A673 (cell line): Measurements from ENCODE around the gene ACSBG1. TPM values are rescaled to one million over a fixed set of nuclear protein-coding genes. Genes with fewer than 3 reads are reported as not detected.

Experiments used
- BruUV-seq: library from RNA; stranded (reverse); fragments of 400-500 nt; replicated peaks from 2 replicates; lab custom pipeline; 2021; lab: Mats Ljungman, UMichigan
- CTCF ChIA-PET: fragments of 300-600 bp; sonication (Branson Sonifier 250); formaldehyde crosslinking; loops from one replicate; lab custom pipeline; 2022; ENCODE audit warnings: antibody characterized with exemption; lab: Charles Lee
- POLR2A ChIA-PET: fragments of 300-600 bp; sonication (Branson Sonifier 250); formaldehyde crosslinking; loops from one replicate; lab custom pipeline; 2022; ENCODE audit warnings: antibody characterized with exemption; ENCODE audit not compliant: low non-redundant PET; lab: Charles Lee
- DNase-seq: peaks from one replicate; pipeline ENCODE4 v3.0.0-alpha.2; 2015; ENCODE audit warnings: low spot score
- H3K27ac ChIP-seq: fragments of 200-600 bp; sonication (generic); 2 replicates; pipeline ENCODE4 v1.5.1; 2016; ENCODE audit warnings: mixed run types, low read depth, mild to moderate bottlenecking, mixed read lengths, antibody characterized with exemption, low read length; ENCODE audit not compliant: poor library complexity, severe bottlenecking
- H3K27me3 ChIP-seq: fragments of 200-600 bp; sonication (generic); replicated peaks from 2 replicates; pipeline ENCODE4 v1.6.1; 2017; ENCODE audit warnings: mixed run types, low read depth, mild to moderate bottlenecking, mixed read lengths, antibody characterized with exemption, low read length; ENCODE audit not compliant: insufficient read depth, poor library complexity
- H3K36me3 ChIP-seq: fragments of 200-600 bp; sonication (generic); 2 replicates; pipeline ENCODE4 v1.6.1; 2016; ENCODE audit warnings: mixed run types, mild to moderate bottlenecking, mixed read lengths, antibody characterized with exemption, low read length; ENCODE audit not compliant: insufficient read depth, poor library complexity, severe bottlenecking
- H3K4me1 ChIP-seq: fragments of 200-600 bp; sonication (generic); 2 replicates; pipeline ENCODE4 v1.6.1; 2017; ENCODE audit warnings: mixed run types, mild to moderate bottlenecking, mixed read lengths, antibody characterized with exemption, low read length; ENCODE audit not compliant: insufficient read depth, poor library complexity, severe bottlenecking
- H3K4me3 ChIP-seq: fragments of 200-600 bp; sonication (generic); 2 replicates; pipeline ENCODE4 v1.5.1; 2016; ENCODE audit warnings: low read depth, mixed run types, mild to moderate bottlenecking, mixed read lengths, low read length; ENCODE audit not compliant: poor library complexity, severe bottlenecking
- H3K9me3 ChIP-seq: fragments of 200-600 bp; sonication (generic); 2 replicates; pipeline ENCODE4 v1.6.1; 2016; ENCODE audit warnings: mixed run types, low read depth, mild to moderate bottlenecking, mixed read lengths, antibody characterized with exemption, low read length; ENCODE audit not compliant: poor library complexity, severe bottlenecking
- EZH2 ChIP-seq: fragments of 200-600 bp; sonication (generic); IDR thresholded peaks from 2 replicates; pipeline ENCODE4 v1.6.1; 2017; ENCODE audit warnings: borderline replicate concordance, low read depth, mild to moderate bottlenecking, mixed read lengths, antibody characterized with exemption, low read length; ENCODE audit not compliant: poor library complexity, severe bottlenecking
- intact Hi-C: fragments of 100-400 bp; cut with micrococcal nuclease; formaldehyde crosslinking; loops from one replicate; pipeline ENCODE4 v1.10.0; 2022; ENCODE audit not compliant: unreplicated experiment
- total RNA-seq: library from RNA; stranded (reverse); gene quantifications from 2 replicates; pipeline ENCODE4 v1.2.3, GENCODE V29; 2021
- TF ChIP-seq, protein P1 (sequence below): fragments of 300-800, 200-600 bp; sonication (generic); conservative IDR thresholded peaks from 2 replicates; pipeline ENCODE4 v1.5.1; 2017; ENCODE audit warnings: low read depth, mild to moderate bottlenecking, antibody characterized with exemption, low read length, moderate library complexity, mixed read lengths

The ACSBG1 gene
- total RNA-seq, 1 experiment from 2014 or later: 0.45 TPM

DNA sequence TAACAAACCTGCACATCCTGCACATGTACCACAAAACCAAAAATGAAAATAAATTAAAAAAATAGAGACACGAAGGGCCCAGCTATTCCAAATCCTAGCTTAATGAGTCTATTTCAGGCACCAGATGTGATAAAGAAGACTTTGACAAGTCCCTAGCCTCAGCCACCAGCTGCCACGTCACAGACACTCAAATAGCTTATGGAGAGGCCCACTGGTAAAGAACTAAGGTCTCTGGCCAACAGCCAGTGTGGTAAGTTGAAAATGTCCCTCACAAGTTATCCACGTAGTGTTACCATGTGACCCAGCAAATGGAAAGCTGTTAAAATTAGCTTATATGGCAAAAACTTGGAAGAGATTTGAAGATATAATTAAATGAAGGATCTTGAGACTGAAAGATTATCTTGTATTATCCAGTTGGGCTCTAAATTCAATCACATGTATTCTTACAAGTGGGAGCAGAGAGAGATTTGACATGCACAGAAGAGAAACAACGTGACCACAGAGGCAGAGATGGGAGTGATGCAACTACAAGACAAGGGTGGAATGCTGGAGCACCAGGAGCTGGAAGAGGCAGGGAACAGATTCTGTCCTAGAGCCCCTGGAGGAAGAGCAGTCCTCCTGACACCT is 10.9 kb downstream of the ACSBG1 start:
- POLR2A ChIA-PET: no interaction called here

DNA sequence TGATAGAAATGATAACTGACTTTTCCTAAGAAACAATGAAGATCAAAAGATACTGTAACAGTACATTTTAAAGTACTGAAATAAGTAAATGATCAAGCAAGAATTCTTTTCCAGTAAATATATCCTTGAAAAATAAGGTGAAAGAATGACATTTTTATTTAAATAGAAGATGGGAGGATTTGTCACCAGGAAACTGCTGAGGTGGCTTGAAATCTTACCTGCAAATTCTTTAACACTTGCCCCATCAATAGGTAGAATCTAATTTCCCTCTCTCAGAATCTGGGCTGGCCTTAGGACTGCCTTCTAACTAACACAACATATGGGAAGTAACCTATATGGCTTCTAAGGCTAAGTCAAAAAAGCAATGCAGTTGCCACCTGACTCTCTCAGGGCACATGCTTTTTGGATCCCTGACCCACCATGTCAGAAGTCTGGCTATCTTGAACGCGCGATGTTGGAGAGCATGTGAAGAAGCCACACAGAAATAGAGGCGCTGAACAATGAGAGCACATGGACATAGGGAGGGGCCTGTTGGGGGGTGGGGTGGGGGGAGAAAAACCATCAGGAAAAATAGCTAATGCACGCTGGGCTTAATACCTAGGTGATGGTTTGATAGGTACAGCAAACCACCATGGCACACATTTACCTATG is 11.5 kb downstream of the ACSBG1 start:
- no peak overlapping the region for H3K4me3 ChIP-seq
- H3K4me1 ChIP-seq: peaks cover 17% of the 10 kb centered on the region
- H3K9me3 ChIP-seq: no peaks in the 10 kb centered on the region
- no peaks in the 10 kb centered on the region for H3K36me3 ChIP-seq
- H3K27me3 ChIP-seq: no peaks in the 10 kb centered on the region
- ChIA-PET POLR2A (no interaction called here), CTCF (no interaction called here)
- TF ChIP-seq, protein P1, sequence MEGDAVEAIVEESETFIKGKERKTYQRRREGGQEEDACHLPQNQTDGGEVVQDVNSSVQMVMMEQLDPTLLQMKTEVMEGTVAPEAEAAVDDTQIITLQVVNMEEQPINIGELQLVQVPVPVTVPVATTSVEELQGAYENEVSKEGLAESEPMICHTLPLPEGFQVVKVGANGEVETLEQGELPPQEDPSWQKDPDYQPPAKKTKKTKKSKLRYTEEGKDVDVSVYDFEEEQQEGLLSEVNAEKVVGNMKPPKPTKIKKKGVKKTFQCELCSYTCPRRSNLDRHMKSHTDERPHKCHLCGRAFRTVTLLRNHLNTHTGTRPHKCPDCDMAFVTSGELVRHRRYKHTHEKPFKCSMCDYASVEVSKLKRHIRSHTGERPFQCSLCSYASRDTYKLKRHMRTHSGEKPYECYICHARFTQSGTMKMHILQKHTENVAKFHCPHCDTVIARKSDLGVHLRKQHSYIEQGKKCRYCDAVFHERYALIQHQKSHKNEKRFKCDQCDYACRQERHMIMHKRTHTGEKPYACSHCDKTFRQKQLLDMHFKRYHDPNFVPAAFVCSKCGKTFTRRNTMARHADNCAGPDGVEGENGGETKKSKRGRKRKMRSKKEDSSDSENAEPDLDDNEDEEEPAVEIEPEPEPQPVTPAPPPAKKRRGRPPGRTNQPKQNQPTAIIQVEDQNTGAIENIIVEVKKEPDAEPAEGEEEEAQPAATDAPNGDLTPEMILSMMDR: no peak
- no peak for TF ChIP-seq EZH2
- BruUV-seq: no TSS peak
- no peak overlapping the region for H3K27ac ChIP-seq
- intact Hi-C loops: no loop called here
- DNase-seq: no peak

More for the DNA sequence above, 10.9 kb downstream of the ACSBG1 start:
- no peaks in the 10 kb centered on the region for H3K27me3 ChIP-seq
- H3K4me3 ChIP-seq: no peak overlapping the region
- H3K4me1 ChIP-seq: peaks cover 17% of the 10 kb centered on the region
- no peak overlapping the region for H3K27ac ChIP-seq
- H3K9me3 ChIP-seq: no peaks in the 10 kb centered on the region
- no peak for DNase-seq
- no TSS peak for BruUV-seq
- no peaks in the 10 kb centered on the region for H3K36me3 ChIP-seq
- TF ChIP-seq, protein P1: no peak
- intact Hi-C loops: no loop called here
- CTCF ChIA-PET: no interaction called here

DNA sequence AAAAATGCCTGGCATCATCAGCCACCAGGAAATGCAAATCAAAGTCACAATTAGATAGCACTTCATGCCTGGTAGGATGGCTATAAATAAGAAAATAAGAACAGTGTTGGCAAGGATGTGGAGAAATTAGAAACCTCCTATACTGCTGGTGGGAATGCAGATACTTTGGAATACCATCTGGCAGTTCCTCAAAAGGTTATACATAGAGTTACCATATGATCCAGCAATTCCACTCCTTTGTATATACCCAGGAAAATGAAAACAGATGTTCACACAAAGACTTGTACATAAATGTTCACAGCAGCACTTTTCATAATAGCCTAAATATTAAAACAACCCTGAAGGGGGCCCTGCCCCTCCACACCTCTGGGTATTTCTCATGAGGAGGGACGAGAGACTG is 13.7 kb downstream of the ACSBG1 start:
- H3K27me3 ChIP-seq: no peaks in the 10 kb centered on the region
- peak; percentile 77 for DNase-seq
- intact Hi-C loops: no loop called here
- no peaks in the 10 kb centered on the region for H3K36me3 ChIP-seq
- H3K27ac ChIP-seq: no peak overlapping the region
- no peaks in the 10 kb centered on the region for H3K9me3 ChIP-seq
- peaks cover 17% of the 10 kb centered on the region for H3K4me1 ChIP-seq
- BruUV-seq: no TSS peak
- ChIA-PET POLR2A (no interaction called here), CTCF (no interaction called here)
- no peak overlapping the region for H3K4me3 ChIP-seq
- no peak for TF ChIP-seq EZH2
- TF ChIP-seq, protein P1: no peak
